ENCODE results near the gene ITGAD. TPM values are rescaled to one million over a fixed set of nuclear protein-coding genes. Genes with fewer than 3 reads are reported as not detected.
"Not testable (repeated sequence)": the region's sequence is repeated elsewhere in the genome, so short reads cannot be mapped to it uniquely, and the experiment has no call there.

Gene ITGAD
- total and polyA plus RNA-seq, 2 donors: 0.05 to 0.21 TPM

DNA sequence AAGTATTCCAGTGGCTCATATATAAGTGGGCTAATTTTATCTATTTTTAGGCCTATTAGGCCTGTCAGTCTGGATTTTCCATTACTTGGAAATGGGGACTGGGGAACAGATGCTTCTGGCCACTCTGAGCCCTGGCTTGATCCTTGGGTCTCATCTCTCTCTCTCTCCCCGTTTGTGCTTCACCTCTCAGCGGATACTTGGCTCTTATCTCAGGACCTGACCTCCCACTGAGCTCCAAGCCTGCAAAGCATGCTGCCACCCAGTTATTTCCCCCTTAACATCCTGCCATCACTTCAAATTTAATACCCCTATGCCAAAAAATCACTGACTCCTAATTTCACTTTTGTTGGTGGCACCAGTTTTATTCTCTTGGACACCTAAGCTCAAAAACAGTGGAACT is 45.3 kb downstream of the ITGAD start:
- DNase-seq (ENCODE audit: extremely low spot score): no peak
- 46% methylated on average over 2 of the region's 2 CpGs for WGBS
- H3K36me3 ChIP-seq (ENCODE audit: insufficient read depth): no peaks in the 10 kb centered on the region

DNA sequence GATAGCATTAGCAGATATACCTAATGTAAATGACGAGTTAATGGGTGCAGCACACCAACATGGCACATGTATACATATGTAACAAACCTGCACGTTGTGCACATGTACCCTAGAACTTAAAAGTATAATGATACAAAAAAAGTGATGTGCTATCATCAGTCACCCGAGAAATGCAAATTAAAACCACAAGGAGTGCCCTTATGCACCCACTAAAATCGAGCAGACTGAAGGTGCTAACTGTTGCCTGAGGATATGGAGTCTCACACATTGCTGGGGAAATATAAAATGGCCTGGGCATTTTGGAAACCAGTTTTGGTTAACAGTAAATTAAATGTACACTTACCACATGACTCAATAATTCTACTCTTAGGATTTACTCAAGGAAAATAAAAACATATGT is 45.9 kb downstream of the ITGAD start:
- 52% methylated on average over 3 of the region's 4 CpGs for WGBS
- not testable (repeated sequence) for DNase-seq (ENCODE audit: extremely low spot score); H3K4me1 ChIP-seq (ENCODE audit: insufficient read depth); H3K4me3 ChIP-seq (ENCODE audit: low read depth, low read length); H3K36me3 ChIP-seq (ENCODE audit: insufficient read depth); H3K27ac ChIP-seq (ENCODE audit: low read depth)

More for the DNA sequence above, 45.3 kb downstream of the ITGAD start:
- peaks cover 3% of the 10 kb centered on the region for H3K4me1 ChIP-seq (ENCODE audit: insufficient read depth)
- no peak overlapping the region for H3K4me3 ChIP-seq (ENCODE audit: low read depth, low read length)
- H3K27ac ChIP-seq (ENCODE audit: low read depth): no peak overlapping the region

- no peak for DNase-seq (ENCODE audit: extremely low spot score)
- Histone ChIP-seq H3K27ac (ENCODE audit: low read depth) (no peak overlapping the region), H3K4me1 (ENCODE audit: insufficient read depth) (peaks cover 3% of the 10 kb centered on the region), H3K36me3 (ENCODE audit: insufficient read depth) (no peaks in the 10 kb centered on the region), H3K4me3 (ENCODE audit: low read depth, low read length) (no peak overlapping the region)
- WGBS: 81% methylated on average over 3 of the region's 3 CpGs
Measured at GRCh38 chr16:31439519-31439918, 46.4 kb downstream of the ITGAD start.

- 61% methylated on average over 4 of the region's 4 CpGs for WGBS
- H3K4me1 ChIP-seq (ENCODE audit: insufficient read depth): peaks cover 3% of the 10 kb centered on the region
- no peak overlapping the region for H3K4me3 ChIP-seq (ENCODE audit: low read depth, low read length)
- no peaks in the 10 kb centered on the region for H3K36me3 ChIP-seq (ENCODE audit: insufficient read depth)
- DNase-seq (ENCODE audit: extremely low spot score): no peak
- H3K27ac ChIP-seq (ENCODE audit: low read depth): no peak overlapping the region
Measured at GRCh38 chr16:31440516-31441184, 47.5 kb downstream of the ITGAD start.

GRCh38 chr16:31441956-31442355 is 48.8 kb downstream of the ITGAD start:
- H3K4me3 ChIP-seq (ENCODE audit: low read depth, low read length): no peak overlapping the region
- no peaks in the 10 kb centered on the region for H3K36me3 ChIP-seq (ENCODE audit: insufficient read depth)
- H3K4me1 ChIP-seq (ENCODE audit: insufficient read depth): peaks cover 3% of the 10 kb centered on the region
- DNase-seq (ENCODE audit: extremely low spot score): no peak
- no peak overlapping the region for H3K27ac ChIP-seq (ENCODE audit: low read depth)
- WGBS: 54% methylated on average over 34 of the region's 34 CpGs

GRCh38 chr16:31445931-31446330 is 52.8 kb downstream of the ITGAD start:
- WGBS: 75% methylated on average over 6 of the region's 6 CpGs
- H3K4me1 ChIP-seq (ENCODE audit: insufficient read depth); H3K4me3 ChIP-seq (ENCODE audit: low read depth, low read length); H3K27ac ChIP-seq (ENCODE audit: low read depth); DNase-seq (ENCODE audit: extremely low spot score); H3K36me3 ChIP-seq (ENCODE audit: insufficient read depth): not testable (repeated sequence)

GRCh38 chr16:31451201-31451600 is 58.1 kb downstream of the ITGAD start:
- Histone ChIP-seq H3K4me3 (ENCODE audit: low read depth, low read length) (no peak overlapping the region), H3K4me1 (ENCODE audit: insufficient read depth) (peaks cover 2% of the 10 kb centered on the region), H3K27ac (ENCODE audit: low read depth) (no peak overlapping the region), H3K36me3 (ENCODE audit: insufficient read depth) (no peaks in the 10 kb centered on the region)
- WGBS: 74% methylated on average over 5 of the region's 5 CpGs
- DNase-seq (ENCODE audit: extremely low spot score): no peak

GRCh38 chr16:31451681-31452351 is 58.7 kb downstream of the ITGAD start:
- WGBS: 42% methylated on average over 11 of the region's 11 CpGs
- Histone ChIP-seq H3K4me3 (ENCODE audit: low read depth, low read length) (no peak overlapping the region), H3K27ac (ENCODE audit: low read depth) (no peak overlapping the region), H3K4me1 (ENCODE audit: insufficient read depth) (peaks cover 2% of the 10 kb centered on the region), H3K36me3 (ENCODE audit: insufficient read depth) (no peaks in the 10 kb centered on the region)
- no peak for DNase-seq (ENCODE audit: extremely low spot score)

- 47% methylated on average over 3 of the region's 3 CpGs for WGBS
- H3K4me3 ChIP-seq (ENCODE audit: low read depth, low read length): no peak overlapping the region
- H3K4me1 ChIP-seq (ENCODE audit: insufficient read depth): peaks cover 5% of the 10 kb centered on the region
- H3K27ac ChIP-seq (ENCODE audit: low read depth): peak overlapping the region; percentile 41
- DNase-seq (ENCODE audit: extremely low spot score): no peak
- H3K36me3 ChIP-seq (ENCODE audit: insufficient read depth): no peaks in the 10 kb centered on the region
Measured at GRCh38 chr16:31452631-31453106, 59.5 kb downstream of the ITGAD start.

DNA sequence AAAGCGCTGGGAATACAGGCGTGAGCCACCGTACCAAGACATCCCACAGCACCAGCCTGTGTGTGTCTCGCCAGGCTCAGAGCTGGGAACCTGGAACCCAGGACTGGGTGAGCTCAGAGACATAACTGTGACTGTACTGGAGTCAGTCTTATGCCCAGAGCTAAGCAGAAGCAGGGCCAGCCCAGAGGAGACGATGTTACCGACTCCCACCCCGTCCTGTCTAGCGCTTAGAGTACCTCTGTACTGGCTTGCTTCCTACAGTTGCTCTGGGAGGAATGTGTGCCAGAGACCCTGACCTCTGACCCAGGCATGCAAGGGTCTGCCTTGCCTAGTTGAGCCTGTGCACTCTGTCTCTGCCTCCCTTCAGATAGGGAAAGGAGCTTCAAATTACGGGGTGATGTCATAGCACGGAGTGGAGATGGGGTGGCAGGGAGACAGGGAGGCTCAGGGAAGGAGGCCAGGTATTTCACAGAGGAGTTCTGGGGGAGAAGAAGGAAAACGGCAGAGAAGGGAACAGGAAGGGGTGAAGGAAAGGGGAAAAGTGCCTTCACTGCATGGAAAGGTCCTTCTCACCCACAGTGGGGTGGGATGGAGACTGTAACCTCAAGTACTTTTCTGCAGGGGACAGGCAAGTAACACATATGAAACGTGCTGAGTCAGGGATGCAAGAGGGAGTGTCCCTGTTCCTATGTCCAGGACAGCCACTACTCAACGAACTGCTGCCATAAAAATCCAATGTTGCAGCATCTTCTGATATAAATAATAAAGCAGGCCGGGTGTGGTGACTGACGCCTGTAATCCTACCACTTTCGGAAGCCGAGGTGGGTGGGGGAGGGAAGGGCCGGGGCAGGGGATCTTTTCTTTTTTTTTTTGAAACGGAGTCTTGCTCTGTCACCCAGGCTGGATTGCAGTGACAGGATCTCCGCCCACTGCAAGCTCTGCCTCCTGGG is 60.4 kb downstream of the ITGAD start:
- Histone ChIP-seq H3K4me3 (ENCODE audit: low read depth, low read length) (no peak overlapping the region), H3K4me1 (ENCODE audit: insufficient read depth) (peaks cover 5% of the 10 kb centered on the region), H3K36me3 (ENCODE audit: insufficient read depth) (no peaks in the 10 kb centered on the region), H3K27ac (ENCODE audit: low read depth) (no peak overlapping the region)
- no peak for DNase-seq (ENCODE audit: extremely low spot score)
- 45% methylated on average over 20 of the region's 20 CpGs for WGBS

GRCh38 chr16:31455601-31456314 is 62.6 kb downstream of the ITGAD start:
- Histone ChIP-seq H3K4me3 (ENCODE audit: low read depth, low read length) (no peak overlapping the region), H3K36me3 (ENCODE audit: insufficient read depth) (no peaks in the 10 kb centered on the region), H3K4me1 (ENCODE audit: insufficient read depth) (peaks cover 5% of the 10 kb centered on the region), H3K27ac (ENCODE audit: low read depth) (no peak overlapping the region)
- no peak for DNase-seq (ENCODE audit: extremely low spot score)
- 75% methylated on average over 17 of the region's 17 CpGs for WGBS

- WGBS: 72% methylated on average over 8 of the region's 8 CpGs
- Histone ChIP-seq H3K4me3 (ENCODE audit: low read depth, low read length) (no peak overlapping the region), H3K36me3 (ENCODE audit: insufficient read depth) (peaks cover 1% of the 10 kb centered on the region)
Measured at GRCh38 chr16:31456988-31457360, 63.8 kb downstream of the ITGAD start.

More at GRCh38 chr16:31456988-31457360, 63.8 kb downstream of the ITGAD start:
- Histone ChIP-seq H3K27ac (ENCODE audit: low read depth) (no peak overlapping the region), H3K4me1 (ENCODE audit: insufficient read depth) (peaks cover 5% of the 10 kb centered on the region)
- DNase-seq (ENCODE audit: extremely low spot score): no peak
